Endothelial cell of umbilical vein (primary cell): ENCODE measurements around the gene PPP5C. TPM values are rescaled to one million over a fixed set of nuclear protein-coding genes. Genes with fewer than 3 reads are reported as not detected.

Experiments used
- BruUV-seq: library from RNA; stranded (reverse); fragments of 400-500 nt; replicated peaks from 2 replicates; lab custom pipeline; 2021; lab: Mats Ljungman, UMichigan
- CTCF ChIA-PET: fragments of 300-600, 350-600 bp; sonication (Branson Sonifier 250); formaldehyde crosslinking; loops from one replicate; lab custom pipeline; 2021; ENCODE audit warnings: antibody characterized with exemption, inconsistent platforms; lab: Charles Lee
- POLR2A ChIA-PET: fragments of 300-600, 350-600 bp; sonication (Branson Sonifier 250); formaldehyde crosslinking; loops from one replicate; lab custom pipeline; 2021; ENCODE audit warnings: antibody characterized with exemption, inconsistent platforms; lab: Charles Lee
- DNase-seq: peaks from one replicate; pipeline ENCODE4 v3.0.0-alpha.2; 2011; ENCODE audit warnings: low read depth, low spot score
- FAIRE-seq: peaks from 2 replicates; lab custom pipeline; 2011; peaks lifted over from hg19 to GRCh38; lab: Jason Lieb, UNC
- H2AFZ ChIP-seq: 2 replicates; pipeline ENCODE4 v1.6.0; 2012; ENCODE audit warnings: low read depth, low read length, control low read depth, inconsistent platforms
- H3K27ac ChIP-seq: 2 replicates; pipeline ENCODE4 v1.5.1; 2011; ENCODE audit warnings: low read depth, mild to moderate bottlenecking, control low read depth, low read length, moderate library complexity; ENCODE audit not compliant: insufficient read depth
- H3K27me3 ChIP-seq, 2 experiments: 2 replicates each; pipeline versions ENCODE4 v1.6.0 to v1.6.1; 2011; ENCODE audit warnings: low read length in 2 of 2, mixed read lengths in 1 of 2; ENCODE audit not compliant: control insufficient read depth in 2 of 2, insufficient read depth in 2 of 2
- H3K36me3 ChIP-seq, 2 experiments: 2 replicates in 1 of 2; 3 replicates in 1 of 2; pipeline ENCODE4 v1.5.1; 2011; ENCODE audit warnings: low read length in 2 of 2, mild to moderate bottlenecking in 1 of 2, moderate library complexity in 1 of 2; ENCODE audit not compliant: control insufficient read depth in 2 of 2, insufficient read depth in 2 of 2; ENCODE audit errors: extremely low read depth in 1 of 2
- H3K4me1 ChIP-seq: 3 replicates; pipeline ENCODE4 v1.5.1; 2011; ENCODE audit warnings: mild to moderate bottlenecking, low read length; ENCODE audit not compliant: control insufficient read depth, insufficient read depth; ENCODE audit errors: extremely low read depth
- H3K4me2 ChIP-seq: 2 replicates; pipeline ENCODE4 v1.6.1; 2011; ENCODE audit warnings: low read length, control low read depth, mixed read lengths; ENCODE audit not compliant: insufficient read depth
- H3K4me3 ChIP-seq, 3 experiments: fragments of 200-600 bp in 1 of 3; sonication (generic), shearing (Covaris generic) in 1 of 3; replicated peaks in 1 of 3; 2 replicates each; pipeline ENCODE4 v1.5.1; 2011 to 2016; ENCODE audit warnings: control low read depth in 3 of 3, low read length in 3 of 3, mild to moderate bottlenecking in 2 of 3, inconsistent platforms in 1 of 3, low read depth in 1 of 3, moderate library complexity in 1 of 3; ENCODE audit not compliant: insufficient read depth in 1 of 3
- H3K79me2 ChIP-seq: 2 replicates; pipeline ENCODE4 v1.6.0; 2012; ENCODE audit warnings: low read length, inconsistent platforms; ENCODE audit not compliant: control insufficient read depth, insufficient read depth
- H3K9ac ChIP-seq: replicated peaks from 2 replicates; pipeline ENCODE3; 2011; ENCODE audit warnings: low read length, control low read depth; ENCODE audit not compliant: insufficient read depth; ENCODE audit errors: extremely low read depth
- H3K9me1 ChIP-seq: replicated peaks from 3 replicates; pipeline ENCODE4 v1.6.0; 2011; ENCODE audit warnings: mild to moderate bottlenecking, low read length; ENCODE audit not compliant: control insufficient read depth, insufficient read depth; ENCODE audit errors: extremely low read depth
- H3K9me3 ChIP-seq: replicated peaks from 2 replicates; pipeline ENCODE4 v1.5.1; 2012; ENCODE audit warnings: low read length, inconsistent platforms; ENCODE audit not compliant: control insufficient read depth, insufficient read depth
- H4K20me1 ChIP-seq: replicated peaks from 2 replicates; pipeline ENCODE3; 2011; ENCODE audit warnings: mild to moderate bottlenecking, low read length; ENCODE audit not compliant: control insufficient read depth, insufficient read depth; ENCODE audit errors: extremely low read depth
- CTCF ChIP-seq, 2 donors: IDR thresholded peaks; 1 replicate in 1 of 2; 2 replicates in 1 of 2; pipeline ENCODE4 v1.5.1; 2011; ENCODE audit warnings: low read length in 2 of 2, mild to moderate bottlenecking in 2 of 2, moderate library complexity in 2 of 2, control low read depth in 1 of 2, inconsistent platforms in 1 of 2, low read depth in 1 of 2; ENCODE audit not compliant: insufficient read depth in 1 of 2; ENCODE audit errors: extremely low read depth in 1 of 2
- EZH2 ChIP-seq: IDR thresholded peaks from 2 replicates; pipeline ENCODE4 v1.6.1; 2012; ENCODE audit warnings: borderline replicate concordance, low read depth, mild to moderate bottlenecking, moderate library complexity, low read length, inconsistent platforms; ENCODE audit not compliant: severe bottlenecking
- FOS ChIP-seq: IDR thresholded peaks from 2 replicates; pipeline ENCODE4 v1.6.1; 2011; ENCODE audit warnings: mild to moderate bottlenecking, low read length, moderate library complexity, borderline replicate concordance; ENCODE audit not compliant: insufficient read depth
- GATA2 ChIP-seq: IDR thresholded peaks from 2 replicates; pipeline ENCODE4 v1.7.0; 2011; ENCODE audit warnings: low read depth, mild to moderate bottlenecking, moderate library complexity, mixed read lengths, low read length; ENCODE audit not compliant: insufficient read length, insufficient read depth
- JUN ChIP-seq: IDR thresholded peaks from 2 replicates; pipeline ENCODE4 v1.6.1; 2011; ENCODE audit warnings: borderline replicate concordance, low read depth; ENCODE audit not compliant: insufficient read length, insufficient read depth
- MAX ChIP-seq: IDR thresholded peaks from 2 replicates; pipeline ENCODE4 v1.6.1; 2011; ENCODE audit not compliant: insufficient read depth, insufficient read length
- MYC ChIP-seq: IDR thresholded peaks from one replicate; pipeline ENCODE4 v1.6.1; 2011; ENCODE audit warnings: mild to moderate bottlenecking, low read depth, low read length
- POLR2A ChIP-seq: IDR thresholded peaks from 2 replicates; pipeline ENCODE4 v1.6.1; 2012; ENCODE audit warnings: low read depth, mild to moderate bottlenecking, control low read depth, low read length
- POLR2AphosphoS5 ChIP-seq: IDR thresholded peaks from 2 replicates; pipeline ENCODE4 v1.6.1; 2012; ENCODE audit warnings: low read depth, mild to moderate bottlenecking, control low read depth, low read length, moderate library complexity; ENCODE audit not compliant: insufficient read depth
- dilution Hi-C: fragments of 300-500 bp; cut with MboI; formaldehyde crosslinking; loops from one replicate; pipeline ENCODE4 v1.15.0; 2019; ENCODE audit warnings: low sequenced_read_pairs; ENCODE audit not compliant: extremely low pct_ligation_motif_present
- intact Hi-C: fragments of 100-400 bp; cut with micrococcal nuclease; formaldehyde crosslinking; loops from one replicate; pipeline ENCODE4 v1.10.0; 2022
- polyA plus RNA-seq, 4 experiments: library from polyadenylated mRNA; depleted of rRNA in 3 of 4; stranded (reverse) in 3 of 4; unstranded in 1 of 4; fragments of >200 nt; gene quantifications; 2 replicates each; pipeline versions ENCODE4 v1.2.1 to v1.2.3, GENCODE V29; 2011 to 2012; ENCODE audit warnings: missing spikeins in 1 of 4
- total RNA-seq: library from RNA; stranded (reverse); gene quantifications from 2 replicates; pipeline ENCODE4 v1.2.3, GENCODE V29; 2021

Gene PPP5C
- total and polyA plus RNA-seq, 2 donors (not counting 3 experiments of a cell fraction or from before 2014, with no cell fraction given), result 114 to 172 TPM

GRCh38 chr19:46347572-46347883 lies 641 bp downstream of the PPP5C start:
- BruUV-seq, result no TSS peak
- DNase-seq (no peak), FAIRE-seq (no peak)
- Histone ChIP-seq H3K36me3 (no peaks in the 10 kb centered on the region), H3K27ac (peak overlapping the region; percentile 52), H3K9me1 (no peaks in the 10 kb centered on the region), H3K27me3 (no peaks in the 10 kb centered on the region), H4K20me1 (no peaks in the 10 kb centered on the region), H3K9ac (peak overlapping the region; percentile 87), H3K4me1 (peaks cover 39% of the 10 kb centered on the region), H3K4me2 (peak overlapping the region; percentile 78), H2AFZ (no peak overlapping the region), H3K9me3 (no peaks in the 10 kb centered on the region), H3K79me2 (peaks cover 39% of the 10 kb centered on the region), H3K4me3 (peak overlapping the region; percentile 53 to 89 (median 65))
- ChIA-PET CTCF (interaction anchor here (0.9 to 4.3 kb wide), 9 partner anchors 10 to 165 kb away, joined by 3 to 20 read pairs (median 6); no protein-coding TSS in a partner anchor), POLR2A (no interaction called here)
- TF ChIP-seq JUN (no peak), POLR2A (no peak), POLR2AphosphoS5 (no peak), GATA2 (no peak), MAX (no peak), EZH2 (no peak), FOS (no peak), CTCF (IDR thresholded peaks at IDR 0.05; ENCODE audit: extremely low read depth in 1 of 2, insufficient read depth in 1 of 2, low read depth in 1 of 2, low read length in 2 of 2) (no peak), MYC (no peak)
- dilution Hi-C loops (no loop called here), intact Hi-C loops (loop anchor here (1.0 kb wide), 4 partner anchors 26 to 67 kb away; no protein-coding TSS in a partner anchor)
